HG03064 (cell line): ENCODE results near the gene DSCAML1.

Source experiments
- ATAC-seq: cut with Tn5 transposase; IDR thresholded peaks from one replicate; pipeline ENCODE4 v1.9.1; 2021; ENCODE audit warnings: low read depth; ENCODE audit not compliant: unreplicated experiment

DSCAML1 gene

DNA sequence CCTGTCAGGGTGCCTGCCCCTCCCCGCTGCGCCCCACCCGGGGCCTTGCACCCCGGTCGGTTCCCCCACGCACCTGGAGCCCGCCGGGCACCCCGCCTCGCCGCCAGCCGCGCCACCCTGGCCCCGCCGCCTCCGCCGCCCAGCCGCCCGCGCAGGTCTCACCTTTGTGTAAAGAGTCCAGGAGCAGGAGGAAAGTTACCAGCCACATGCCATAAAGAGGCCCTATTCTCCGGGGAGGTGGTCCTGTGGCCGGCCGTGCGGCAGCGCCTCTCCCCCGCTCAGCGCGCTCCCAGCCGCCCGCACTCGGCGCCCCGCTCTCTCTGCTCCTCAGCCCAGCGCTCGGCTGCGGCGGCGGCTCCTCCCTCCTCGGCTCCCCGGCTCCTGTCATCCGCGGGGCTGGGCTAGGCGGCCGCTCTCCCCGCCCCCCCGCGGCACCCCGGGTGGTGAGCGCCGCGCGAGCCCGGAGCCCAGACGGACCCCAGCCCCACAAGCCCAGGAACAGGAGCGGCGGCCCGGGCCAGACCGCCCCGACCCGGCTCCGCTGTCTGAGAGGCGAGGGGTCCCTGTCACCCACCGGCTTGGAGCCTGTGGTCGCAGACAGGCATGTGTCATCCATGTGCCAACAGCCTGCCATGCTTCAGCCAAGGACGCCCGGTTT, at the start of gene DSCAML1:
TSS of gene DSCAML1 (minus strand) at position 345 of the 658 bp plus-strand sequence. CDS start at position 208, 137 bp downstream.
- ATAC-seq: no peak

DNA sequence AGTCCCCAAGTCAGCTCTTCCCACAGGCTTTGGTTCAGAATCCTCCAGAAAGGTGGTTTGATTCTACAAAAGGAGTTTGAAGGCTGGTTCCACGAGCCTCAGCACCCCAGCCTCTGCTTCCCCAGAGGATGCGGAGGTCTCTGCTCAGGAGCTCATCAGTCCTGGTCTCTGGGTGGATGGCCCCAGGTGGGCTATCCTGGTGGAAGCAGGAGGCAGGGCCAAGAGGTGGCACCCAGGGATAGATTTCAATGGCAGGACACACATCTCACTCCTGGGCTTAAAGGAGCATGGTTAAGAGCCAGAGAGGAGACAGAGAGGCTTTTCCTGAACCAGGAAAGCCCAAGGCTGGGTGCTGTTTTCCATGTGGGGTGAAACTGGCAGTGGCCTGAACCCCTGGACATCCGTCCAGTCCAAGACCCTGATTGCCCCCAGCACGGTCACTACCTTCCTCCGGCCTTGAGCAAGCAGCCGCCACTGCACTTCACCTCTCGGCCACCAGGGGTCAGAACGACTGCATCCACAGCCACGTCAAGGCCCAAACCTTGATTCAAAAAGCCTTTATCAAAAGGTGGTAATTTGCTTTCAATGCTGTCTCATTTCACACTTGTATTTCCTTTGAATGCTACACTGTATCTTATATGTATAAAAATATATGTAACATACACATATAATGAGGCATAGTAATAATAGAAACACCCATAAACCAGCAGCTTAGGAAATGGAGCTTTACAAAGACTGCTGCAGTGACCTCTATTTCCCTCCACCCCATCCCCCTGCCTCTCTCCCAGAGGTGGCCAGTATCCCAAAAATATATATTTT, 46.9 kb upstream of the DSCAML1 start:
- no peak for ATAC-seq

DNA sequence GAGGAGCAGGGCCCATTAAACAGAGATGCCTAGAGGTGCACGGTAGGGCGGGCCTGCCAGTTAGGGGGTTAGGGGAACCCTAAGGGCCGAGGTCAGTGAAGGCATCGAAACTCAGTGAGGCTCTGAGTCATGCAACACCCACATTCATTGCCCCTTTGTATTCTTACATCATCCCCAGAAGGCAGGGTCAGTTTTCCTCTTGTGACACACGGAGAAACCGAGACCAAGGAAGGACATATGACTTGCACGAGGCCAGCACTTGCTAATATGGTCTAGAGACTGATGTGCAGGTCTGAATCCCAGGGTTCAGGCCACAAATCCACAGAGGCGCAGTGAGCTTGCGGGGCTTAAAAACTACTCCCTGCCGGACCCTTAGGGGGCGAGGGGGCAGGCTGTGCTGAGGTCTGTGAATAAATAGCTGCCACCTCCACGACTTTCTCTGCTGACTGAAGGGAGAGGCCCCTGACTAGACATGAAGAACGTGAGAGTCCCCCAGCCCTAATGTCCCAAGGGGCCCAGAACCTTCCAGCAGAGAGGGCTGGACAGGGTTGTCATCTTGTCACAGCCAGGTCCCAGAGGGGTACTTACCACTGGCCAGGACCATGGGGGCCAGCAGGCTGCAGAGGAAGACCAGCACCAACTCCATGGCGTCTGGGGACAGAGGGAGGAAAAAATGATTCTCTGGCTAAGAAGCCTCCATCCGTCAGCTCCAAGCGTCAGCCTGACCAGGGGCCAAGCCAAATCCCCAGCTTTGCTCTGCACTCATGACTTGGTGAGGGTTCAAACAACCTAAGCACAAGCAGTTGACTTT, 45.3 kb upstream of the DSCAML1 start:
- ATAC-seq: no peak

DNA sequence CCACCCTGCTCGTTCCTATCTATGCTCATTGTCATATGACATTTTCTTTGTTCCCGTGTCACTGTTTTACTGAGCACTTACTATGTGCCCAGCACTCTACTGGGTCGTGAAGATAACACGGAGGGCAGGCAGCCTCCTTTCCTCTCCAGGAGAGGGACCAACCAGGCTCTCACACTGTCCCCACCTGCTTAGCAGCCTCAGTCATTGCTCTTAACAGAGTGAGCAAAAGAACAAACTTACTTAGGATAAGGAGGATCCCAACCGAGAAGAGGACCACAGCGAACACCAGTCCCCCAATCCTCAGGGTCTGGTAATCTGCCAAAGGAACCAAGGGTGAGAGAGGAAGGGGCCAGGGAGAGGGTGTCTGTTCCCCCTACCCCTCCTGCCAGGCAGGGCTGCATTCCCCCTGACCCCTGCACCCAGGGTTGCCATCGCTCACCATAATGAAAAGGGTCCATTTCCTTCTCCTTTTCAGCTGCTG, 44.6 kb upstream of the DSCAML1 start:
- ATAC-seq: no peak

DNA sequence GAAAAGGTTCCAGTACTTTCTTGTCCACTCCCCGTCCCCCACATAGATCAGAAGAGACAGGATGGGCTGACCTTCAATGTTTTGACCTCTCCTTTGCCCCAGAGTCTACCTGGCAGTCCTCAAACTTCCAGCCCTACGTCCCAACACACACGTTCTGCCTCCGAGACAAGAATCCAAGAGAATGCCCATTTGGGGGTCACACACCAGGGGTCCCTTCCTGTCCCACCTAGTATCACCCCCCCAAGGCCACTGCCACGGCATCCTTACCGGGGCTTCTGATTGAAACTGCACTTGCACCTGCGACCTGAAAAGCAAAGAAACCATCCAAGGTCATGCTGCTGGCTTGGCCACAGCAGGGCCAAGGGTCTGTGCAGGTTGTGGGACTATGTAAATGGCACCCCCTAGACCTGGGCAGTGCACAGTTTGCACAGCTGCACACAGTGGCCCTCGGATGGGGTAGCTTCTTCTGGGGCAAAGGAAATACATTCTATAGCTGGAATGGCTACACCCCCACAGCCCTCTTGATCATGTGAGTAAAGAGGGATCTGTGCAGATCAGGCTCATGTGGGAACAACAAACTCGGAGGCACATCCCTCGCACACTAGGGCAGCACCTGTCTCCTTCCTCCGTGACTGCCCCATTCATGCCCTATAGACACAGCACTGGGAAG, 44.0 kb upstream of the DSCAML1 start:
- ATAC-seq: no peak

GRCh38 chr11:117839936-117840813, 43.2 kb upstream of the DSCAML1 start:
- ATAC-seq: no peak

GRCh38 chr11:117839380-117839881, 42.4 kb upstream of the DSCAML1 start:
- no peak for ATAC-seq

GRCh38 chr11:117838901-117839300, 41.9 kb upstream of the DSCAML1 start:
- ATAC-seq: no peak

DNA sequence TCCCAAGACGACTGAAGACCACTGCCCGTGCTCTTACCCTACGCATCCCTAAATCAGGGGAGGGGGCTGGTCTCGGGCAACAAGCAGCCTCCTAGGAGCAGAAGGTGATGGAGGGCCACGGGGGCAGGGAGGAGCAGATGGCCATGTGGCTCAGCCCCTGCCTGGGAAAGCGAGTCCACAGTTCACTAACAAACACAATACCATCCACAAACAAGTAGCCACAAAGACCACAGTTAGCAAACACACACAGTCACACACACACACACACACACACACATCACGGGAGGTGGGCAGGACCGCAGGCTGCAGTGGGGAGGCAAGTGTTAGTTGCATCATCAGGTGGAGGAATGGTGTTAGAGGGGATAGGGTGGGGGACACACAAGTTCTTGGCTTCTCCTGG, 40.8 kb upstream of the DSCAML1 start:
- no peak for ATAC-seq

DNA sequence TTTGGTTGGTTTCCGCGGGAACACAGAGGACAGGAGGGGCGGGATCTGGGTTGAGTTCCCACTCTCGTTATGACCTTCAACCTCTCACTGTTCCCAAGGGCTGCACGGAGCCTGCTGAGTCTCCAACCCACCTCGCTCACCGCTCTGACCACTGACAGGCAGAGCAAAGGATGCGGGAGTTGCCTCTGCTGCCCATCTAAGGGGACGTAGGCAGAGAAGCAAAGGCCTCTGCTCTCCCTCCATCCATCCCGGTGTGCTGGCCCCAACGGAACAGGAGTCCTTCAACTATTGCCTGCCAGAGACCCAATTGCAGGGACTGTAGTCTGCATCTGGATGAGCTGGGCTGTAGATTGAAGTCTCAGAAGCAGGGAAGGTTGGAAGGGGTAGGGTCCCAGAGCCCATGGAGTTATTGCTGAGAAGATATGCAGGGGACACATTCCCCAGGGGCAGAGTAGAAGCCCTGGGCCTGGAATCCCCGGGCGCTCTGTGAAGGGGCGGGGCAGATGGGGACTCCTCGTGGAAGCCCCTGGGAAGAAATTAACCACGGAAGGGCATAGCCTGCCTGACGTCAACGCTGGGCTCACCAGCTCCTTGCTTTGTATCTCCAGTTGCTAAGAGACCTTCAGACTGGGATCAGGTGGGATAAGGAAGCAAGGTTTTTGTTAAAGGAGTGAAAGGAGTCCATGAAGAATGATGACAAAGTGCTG, 40.2 kb upstream of the DSCAML1 start:
- ATAC-seq: no peak

DNA sequence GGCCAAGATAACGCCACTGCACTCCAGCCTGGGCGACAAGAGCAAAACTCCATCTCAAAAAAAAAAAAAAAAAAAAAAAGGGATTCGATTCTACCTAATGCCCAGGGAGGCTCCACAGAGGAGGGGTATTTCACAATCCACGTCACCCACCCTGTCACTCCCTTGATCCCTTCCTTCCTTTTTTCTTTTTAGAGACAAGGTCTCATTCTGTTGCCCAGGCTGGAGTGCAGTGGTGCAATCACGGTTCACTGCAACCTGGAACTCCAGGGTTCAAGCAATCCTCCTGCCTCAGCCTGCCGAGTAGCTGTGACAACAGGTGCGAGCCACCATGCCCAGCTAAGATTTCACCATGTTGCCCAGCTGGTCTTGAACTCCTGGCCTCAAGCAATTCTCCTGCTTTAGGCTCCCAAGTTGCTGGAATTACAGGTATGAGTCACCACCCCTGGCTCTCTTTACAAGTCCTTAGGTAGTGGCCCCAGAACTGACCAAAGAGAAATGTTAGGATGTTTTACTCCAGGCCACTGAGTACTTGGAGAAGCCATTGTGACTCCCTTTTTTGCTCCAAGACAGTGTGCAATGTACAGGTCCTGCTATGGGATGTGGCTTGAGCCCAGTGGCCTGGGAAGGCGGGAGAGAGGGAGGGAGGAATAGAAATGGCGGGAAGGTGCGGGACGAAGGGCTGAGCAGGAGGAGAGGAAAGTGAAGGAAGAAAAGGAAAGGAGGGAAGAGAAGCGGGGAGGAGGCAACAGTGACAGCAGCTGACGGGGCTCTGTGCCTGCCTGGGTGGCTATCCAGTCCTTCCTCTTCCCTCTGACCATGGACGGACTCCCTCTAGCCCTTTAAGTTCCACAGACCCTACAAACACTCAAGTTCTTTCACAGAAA, 39.3 kb upstream of the DSCAML1 start:
- no peak for ATAC-seq

DNA sequence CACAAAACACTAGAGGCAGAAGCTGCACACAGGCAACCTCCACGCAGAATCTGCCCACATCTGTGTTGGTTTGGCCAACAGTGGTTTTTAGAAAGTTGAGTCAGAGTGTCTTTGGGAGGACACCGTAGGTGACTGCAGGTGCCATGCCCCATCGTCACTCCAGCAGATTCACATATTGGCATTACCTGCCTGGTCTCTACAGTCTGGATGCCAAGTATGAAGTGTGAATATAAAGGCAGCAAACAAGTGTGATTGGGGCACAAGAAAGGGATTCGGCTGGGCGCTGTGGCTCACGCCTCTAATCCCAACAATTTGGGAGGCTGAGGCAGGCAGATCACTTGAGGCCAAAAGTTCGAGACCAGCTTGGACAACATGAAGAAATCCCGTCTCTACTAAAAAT, 38.6 kb upstream of the DSCAML1 start:
- no peak for ATAC-seq

DNA sequence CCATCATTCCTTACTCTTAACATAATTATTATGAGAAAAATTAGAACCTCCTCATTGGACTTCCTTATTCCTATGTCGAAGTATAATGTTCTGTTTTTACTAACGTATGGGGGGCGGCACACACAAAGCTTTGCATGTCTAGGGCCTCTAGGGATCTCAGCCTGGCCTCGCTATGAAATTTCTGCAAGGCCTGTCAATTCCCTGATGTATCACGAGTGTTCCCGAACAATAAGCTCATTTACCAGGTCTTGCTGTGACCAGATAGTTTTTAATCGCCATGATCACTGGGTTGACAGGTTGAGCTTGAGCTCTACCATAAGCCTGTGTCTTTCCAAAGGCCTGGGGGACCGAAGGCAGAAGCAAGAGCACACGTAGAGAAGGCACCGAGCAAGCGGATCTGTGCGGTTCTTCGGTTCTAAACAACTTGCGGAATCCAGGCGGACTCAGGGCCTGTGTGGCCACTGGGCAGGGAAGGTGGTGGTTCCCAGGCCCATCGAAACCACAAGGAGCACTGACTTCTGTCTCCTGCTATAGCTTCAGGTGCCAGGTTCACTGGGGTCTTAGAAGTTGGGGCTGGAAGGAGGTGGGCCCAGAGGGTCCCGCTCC, 37.9 kb upstream of the DSCAML1 start:
- ATAC-seq: no peak

DNA sequence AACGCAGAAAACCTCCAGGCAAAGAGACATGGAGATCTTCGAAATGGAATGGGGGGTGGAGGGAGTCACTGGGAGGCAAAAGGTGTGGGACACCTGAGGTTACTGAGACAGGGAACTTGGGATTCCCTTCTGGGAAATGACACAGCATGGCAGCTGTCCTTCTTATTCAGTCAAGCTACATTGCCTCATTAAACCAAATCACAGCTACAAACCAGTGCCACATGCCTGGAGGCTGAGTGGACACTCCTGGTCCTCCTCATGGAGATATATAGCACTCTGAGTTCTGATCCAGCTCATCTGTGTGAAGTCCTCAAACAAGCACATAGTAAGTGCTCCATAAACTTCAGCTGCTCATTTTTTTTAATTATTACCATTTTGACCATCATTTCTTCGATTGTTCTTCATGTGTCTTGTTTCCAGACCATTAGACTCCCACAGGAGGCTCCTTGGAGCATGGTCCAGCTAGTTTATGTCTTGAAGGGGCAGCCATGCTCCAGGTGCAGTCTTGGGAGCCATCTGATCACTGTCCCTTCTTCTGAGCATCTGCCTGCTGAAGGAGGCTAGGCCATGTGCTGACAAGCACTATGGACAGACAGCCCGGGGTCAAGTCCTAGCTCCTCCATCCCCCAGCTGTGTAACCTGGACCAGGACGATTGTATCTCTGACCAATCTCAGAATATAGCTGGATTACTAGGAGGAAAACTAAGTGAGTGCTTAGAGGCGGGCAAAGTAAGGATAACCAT, 37.2 kb upstream of the DSCAML1 start:
- ATAC-seq: no peak

DNA sequence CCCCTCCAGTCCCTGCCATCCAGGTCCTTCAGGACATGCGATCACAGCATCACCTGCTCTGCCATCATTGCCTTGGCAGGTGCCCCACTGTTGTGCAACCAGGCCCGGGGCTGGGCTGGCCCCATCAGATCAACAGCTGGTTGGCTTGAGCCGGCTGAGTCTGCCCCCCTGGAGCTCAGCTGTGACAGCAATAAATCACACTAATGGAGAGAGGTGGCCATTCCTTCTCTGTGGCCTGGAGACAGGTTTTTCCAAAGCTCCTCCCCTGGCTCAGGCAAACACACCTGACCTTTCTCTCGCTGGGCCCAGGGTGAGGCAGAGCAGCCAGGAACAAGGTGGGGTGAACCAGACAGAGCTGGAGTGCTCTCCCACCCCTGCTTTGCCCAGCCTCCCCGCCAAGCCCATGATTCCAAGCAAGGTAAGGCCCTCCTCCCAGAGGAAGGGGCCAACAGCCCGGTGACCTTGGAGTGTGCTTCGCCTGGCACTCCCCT, 36.4 kb upstream of the DSCAML1 start:
- no peak for ATAC-seq

DNA sequence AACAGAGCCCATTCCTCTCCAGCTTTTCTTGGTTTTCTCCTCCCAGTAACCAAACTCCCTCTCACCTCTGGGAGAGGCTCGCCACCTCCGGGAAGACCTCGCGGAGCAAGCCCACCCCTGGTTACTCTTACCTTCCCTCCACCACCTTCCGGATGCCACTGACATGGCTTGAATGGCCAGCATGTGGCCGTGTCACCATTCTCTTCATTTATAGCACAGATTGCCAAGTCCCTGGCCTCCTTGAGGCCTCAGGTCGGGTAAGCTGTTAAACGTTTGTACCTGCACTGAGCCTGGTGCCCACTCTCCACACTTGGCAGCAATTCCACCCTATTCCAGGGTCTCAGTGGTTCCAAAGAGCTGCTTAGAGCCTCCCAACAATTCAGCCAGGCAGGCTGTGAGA, 35.5 kb upstream of the DSCAML1 start:
- ATAC-seq: no peak
